GM20000 (cell line): ENCODE data around the gene PIK3CG.

Source experiments
- DNase-seq: peaks from one replicate; pipeline ENCODE4 v3.0.0; 2012; ENCODE audit warnings: low spot score
- CTCF ChIP-seq: IDR thresholded peaks from 2 replicates; pipeline ENCODE4 v1.5.1; 2012; ENCODE audit warnings: mild to moderate bottlenecking, control low read depth; ENCODE audit errors: extremely low read depth, missing control alignments

Gene PIK3CG

DNA sequence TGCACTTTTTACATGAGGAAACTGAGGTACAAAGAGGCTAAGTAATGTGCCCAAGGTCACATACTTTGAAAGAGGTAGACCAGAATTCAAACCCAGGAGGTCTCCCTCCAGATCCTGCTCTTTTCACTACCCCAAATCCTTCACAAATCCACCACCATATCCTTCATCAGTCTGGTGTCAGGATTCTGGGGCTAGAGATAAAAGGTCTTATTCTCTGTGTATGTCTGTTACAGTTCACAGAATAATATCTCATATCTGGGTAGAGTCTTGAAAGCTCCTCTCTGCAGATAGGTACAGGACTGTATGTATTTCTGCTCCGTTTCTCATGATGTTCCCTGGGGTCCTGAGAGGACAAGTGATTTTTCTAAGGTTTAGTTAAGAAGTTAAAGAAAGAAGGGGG, 4.9 kb downstream of the PIK3CG start:
- no peak for DNase-seq
- no peak for TF ChIP-seq CTCF

DNA sequence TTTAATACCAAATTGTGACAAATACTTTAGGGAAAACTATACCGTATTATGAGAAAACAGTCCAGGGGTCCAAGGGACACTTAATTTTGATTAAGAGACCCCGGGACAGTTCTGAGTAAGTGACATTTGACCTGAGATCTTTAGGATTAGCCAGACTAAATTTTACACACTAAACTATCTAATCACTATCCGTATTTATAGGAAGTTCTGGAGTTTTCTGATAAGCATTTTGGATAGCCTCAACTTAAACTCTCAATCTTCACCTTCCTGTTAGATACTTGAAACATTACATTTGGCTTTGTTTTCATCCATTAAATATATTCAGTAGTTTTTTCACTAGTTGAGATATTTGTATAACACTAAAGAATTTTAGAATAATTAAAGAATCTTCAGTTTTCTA, 5.4 kb downstream of the PIK3CG start:
- no peak for DNase-seq
- TF ChIP-seq CTCF, result no peak

GRCh38 chr7:106870983-106871410, 5.9 kb downstream of the PIK3CG start:
- DNase-seq, result peak; percentile 82
- no peak for TF ChIP-seq CTCF

GRCh38 chr7:106871793-106872571, 6.9 kb downstream of the PIK3CG start:
- no peak for TF ChIP-seq CTCF
- no peak for DNase-seq

DNA sequence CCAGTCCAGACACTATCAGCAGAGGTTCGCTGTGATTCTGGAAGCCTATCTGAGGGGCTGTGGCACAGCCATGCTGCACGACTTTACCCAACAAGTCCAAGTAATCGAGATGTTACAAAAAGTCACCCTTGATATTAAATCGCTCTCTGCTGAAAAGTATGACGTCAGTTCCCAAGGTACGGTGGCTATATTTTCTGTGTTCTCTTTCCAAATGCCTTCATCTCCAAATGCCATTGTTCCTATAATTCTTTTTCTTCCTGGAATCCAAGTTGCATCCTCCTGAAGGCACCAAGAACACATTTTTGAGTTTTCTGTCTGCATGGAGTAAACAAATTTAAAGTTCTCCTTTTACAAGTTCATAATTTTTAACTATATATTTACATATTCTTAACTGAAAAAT, 7.7 kb downstream of the PIK3CG start:
- TF ChIP-seq CTCF, result no peak
- DNase-seq, result no peak

DNA sequence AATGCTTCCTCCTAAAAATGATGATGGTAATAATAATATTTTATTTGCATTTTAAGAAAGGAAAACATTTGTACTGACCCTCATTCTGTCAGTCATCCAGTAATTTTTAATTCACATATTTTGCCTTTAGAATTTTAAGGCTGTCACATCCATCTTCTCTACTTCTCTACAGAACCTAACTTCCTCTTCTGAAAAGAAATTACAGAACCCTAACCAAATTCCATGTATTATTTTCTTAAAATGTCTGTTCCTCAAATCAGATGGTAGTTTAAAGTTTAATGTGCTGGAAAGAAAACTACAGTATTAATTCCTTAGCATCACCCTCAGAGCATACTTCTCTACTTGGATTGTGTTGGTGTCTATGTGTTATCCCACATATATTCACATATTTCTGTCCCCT, 9.0 kb downstream of the PIK3CG start:
- TF ChIP-seq CTCF, result no peak
- no peak for DNase-seq

GRCh38 chr7:106875508-106875907, 10.4 kb downstream of the PIK3CG start:
- no peak for DNase-seq
- no peak for TF ChIP-seq CTCF
